GM21381 (cell line): ENCODE results near the gene CKM.

ENCODE experiments used
- ATAC-seq: cut with Tn5 transposase; IDR thresholded peaks from one replicate; pipeline ENCODE4 v1.9.1; 2021; ENCODE audit warnings: mild to moderate bottlenecking, moderate library complexity; ENCODE audit not compliant: unreplicated experiment

CKM gene

DNA sequence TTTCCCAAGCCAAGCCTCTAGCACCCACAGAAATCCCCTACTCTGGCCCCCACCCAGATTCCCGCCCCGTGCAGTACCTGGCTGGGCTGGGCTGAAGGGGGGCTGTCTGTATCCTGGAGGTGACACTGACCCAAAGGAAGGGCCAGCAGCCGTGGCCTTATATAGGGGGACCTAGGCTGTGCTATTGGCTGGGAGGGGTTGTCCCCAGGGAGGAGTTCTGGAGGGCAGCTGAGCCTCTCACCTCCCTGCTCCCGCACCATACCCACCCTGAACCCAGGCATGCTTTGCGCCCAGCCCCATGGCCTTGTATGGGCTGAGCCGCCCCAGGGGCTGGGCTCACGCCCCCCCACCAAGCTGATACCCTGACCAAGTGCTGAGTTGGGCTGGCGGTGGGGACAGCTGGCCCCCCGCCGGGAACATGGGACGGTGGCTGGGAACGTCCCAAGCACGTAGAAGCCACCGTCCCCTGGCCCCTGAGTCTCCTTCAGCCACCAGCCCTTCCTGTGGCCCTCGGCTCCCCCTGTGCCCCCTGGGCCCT lies at the start of gene CKM:
TSS of gene CKM (minus strand) at position 132 of the 538 bp plus-strand sequence. CDS start 3,162 bp downstream, outside the sequence.
- no peak for ATAC-seq

DNA sequence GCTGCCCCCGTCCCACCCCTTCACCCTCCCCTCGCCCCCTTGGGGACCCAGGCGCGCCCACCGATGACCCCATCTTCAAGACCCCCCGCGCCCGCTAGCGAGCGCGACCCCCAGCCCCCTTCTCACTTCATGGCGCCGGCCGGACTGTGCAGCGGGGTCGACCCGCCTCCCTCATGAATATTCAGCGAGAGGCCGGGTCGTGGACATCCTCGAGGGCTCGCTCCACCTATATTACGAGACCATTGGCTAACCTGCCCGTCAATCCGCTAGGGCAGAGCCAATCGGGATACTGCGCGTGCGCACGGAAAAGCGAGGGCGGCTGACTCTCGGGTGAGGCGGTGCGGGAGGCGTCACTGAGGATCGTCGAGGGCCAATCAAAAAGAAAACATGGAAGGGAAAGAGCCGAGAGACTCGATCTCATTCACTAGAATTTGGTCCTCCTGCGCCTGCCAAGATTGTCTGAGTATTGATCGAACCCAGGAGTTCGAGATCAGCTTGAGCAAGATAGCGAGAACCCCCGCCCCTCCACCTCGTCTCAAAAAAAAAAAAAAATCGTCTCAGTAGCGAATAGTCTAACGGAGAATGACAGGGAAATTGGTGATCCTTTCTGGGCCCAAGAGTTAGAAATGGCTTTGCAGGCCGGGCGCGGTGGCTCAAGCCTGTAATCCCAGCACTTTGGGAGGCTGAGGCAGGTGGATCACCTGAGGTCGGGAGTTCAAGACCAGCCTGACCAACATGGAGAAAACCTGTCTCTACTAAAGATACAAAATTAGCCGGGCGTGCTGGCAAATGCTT lies 47.9 kb upstream of the CKM start, which contains the start of gene ERCC2:
TSS of gene ERCC2 (minus strand) at position 164 of the 795 bp plus-strand sequence. CDS start at position 131, 33 bp downstream.
- ATAC-seq = peak; percentile 92

DNA sequence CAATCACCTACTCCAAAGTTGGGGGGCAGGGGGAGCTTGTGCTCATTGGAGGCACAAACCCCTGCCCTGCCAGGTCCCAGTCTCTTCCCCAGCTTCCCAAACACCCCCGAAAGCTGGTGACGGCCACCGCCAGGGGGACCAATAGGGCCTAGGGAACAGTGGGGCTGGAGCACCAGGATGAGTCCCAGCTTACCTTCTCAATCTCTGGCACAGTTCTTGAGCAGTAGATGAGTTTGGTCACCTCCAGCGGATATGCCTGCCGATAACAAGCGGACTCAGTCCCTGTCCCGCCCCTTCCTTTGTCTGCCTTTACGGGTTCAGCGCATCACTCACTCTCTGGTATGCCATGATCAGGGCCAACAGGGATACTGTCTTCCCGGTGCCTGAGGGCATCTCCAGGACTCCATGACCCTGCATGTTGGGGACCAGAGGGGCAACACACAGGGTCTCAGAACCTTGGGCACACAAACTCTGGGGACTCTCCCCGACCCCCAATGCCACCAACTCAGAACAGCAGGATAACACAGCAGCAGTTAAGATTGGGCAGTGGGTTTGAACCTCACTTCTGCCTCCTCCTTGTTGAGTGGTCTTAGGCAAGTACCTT lies 46.2 kb upstream of the CKM start:
- no peak for ATAC-seq

DNA sequence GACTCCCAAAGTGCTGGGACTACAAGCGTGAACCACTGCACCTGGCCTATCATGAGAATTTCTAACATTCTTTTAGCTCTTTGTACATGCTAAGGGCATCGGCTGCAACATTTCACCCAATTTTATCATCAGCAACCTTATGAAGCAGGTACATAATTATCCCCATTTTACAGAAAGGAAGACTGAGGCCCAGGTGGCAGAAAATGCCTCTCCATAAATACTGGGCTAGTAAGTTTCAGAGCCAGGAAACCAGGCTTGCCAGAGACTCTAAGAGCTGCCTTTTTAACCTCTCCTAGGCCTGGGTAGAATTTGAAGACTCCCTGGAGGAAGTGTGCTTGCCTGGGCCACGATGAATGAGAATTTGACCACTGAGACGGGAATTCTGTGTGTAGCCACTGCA lies 45.5 kb upstream of the CKM start:
- ATAC-seq = no peak

DNA sequence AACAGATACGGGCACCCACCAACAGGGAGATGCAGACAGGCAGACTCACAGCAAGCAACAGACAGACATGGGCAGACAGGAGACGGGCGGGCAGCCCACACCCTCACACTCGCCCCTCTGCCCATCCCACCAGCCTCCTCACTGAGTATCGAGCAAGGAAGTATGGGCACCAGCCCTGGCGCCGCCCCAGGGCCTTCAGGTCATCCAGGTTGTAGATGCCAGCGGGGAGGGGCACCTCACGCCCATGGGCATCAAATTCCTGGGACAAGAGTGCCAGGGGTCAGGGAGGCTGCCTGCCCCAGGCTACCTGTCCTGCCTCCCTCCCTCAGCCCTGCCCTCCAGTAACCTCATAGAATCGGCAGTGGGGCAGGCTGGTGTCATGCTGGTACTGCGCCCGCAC lies 42.0 kb upstream of the CKM start:
- no peak for ATAC-seq

- no peak for ATAC-seq
Measured at GRCh38 chr19:45363861-45364459, 41.3 kb upstream of the CKM start.

DNA sequence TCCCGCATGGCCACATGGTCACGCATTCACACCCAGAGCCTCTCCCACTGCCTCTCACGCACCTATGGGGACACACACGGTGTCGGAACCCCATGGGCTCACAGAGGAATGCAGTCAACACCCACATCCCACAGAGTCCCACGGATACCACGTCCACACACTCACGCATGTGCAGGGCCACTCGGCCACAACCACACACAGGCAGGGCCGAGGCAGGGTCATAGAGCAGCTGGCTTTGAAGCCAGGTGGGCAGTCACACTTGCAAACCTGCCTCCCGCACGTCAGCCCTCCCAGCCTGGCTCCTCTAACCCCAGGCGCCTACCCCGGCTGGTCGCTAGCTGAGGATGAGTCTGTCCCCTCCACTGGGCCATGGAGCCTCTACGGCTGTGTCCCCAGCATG lies 39.6 kb upstream of the CKM start:
- no peak for ATAC-seq

- no peak for ATAC-seq
Measured at GRCh38 chr19:45361608-45362007, 38.9 kb upstream of the CKM start.

DNA sequence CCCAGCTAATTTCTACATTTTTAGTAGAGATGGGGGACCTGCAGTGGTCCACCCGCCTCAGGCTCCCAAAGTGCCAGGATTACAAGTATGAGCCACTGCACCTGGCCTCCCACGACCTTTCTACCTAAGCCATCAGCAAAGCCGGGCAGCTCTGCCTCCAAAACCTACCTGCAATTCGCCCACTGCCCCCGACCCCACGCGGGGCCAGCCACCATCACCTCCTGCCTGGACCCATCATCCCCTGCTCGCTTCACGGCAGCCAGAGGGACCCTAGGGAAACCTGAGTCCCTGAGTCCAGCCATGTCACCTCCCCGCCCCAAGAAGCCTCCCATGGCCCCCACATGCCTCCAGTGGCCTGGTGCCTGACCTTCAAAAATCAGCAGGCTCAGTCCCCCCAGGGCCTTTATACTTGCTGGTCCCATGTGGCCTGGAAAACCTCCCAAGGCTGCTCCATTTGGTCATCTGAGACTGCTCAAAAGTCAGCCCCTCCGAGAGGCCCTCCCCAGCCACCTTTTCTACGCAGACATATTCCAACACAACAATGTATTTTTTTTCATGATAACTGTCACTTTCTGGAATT lies 35.6 kb upstream of the CKM start:
- no peak for ATAC-seq

DNA sequence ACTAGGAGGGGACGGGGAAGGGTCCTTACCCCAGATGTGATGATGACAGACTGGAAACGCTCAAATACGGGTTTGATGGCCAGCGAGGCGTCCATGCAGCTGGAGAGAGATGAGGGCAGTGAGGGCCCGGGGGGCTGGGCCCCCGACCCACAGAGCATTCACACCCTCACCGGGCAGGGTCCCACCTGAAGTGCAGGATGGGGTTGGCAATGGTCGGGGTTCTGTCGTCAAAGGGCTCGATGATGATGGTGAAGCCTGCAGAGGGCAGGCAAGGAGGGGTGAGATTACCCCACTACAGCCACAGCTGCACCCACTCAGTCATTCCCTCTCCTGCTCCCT lies 34.7 kb upstream of the CKM start:
- no peak for ATAC-seq

DNA sequence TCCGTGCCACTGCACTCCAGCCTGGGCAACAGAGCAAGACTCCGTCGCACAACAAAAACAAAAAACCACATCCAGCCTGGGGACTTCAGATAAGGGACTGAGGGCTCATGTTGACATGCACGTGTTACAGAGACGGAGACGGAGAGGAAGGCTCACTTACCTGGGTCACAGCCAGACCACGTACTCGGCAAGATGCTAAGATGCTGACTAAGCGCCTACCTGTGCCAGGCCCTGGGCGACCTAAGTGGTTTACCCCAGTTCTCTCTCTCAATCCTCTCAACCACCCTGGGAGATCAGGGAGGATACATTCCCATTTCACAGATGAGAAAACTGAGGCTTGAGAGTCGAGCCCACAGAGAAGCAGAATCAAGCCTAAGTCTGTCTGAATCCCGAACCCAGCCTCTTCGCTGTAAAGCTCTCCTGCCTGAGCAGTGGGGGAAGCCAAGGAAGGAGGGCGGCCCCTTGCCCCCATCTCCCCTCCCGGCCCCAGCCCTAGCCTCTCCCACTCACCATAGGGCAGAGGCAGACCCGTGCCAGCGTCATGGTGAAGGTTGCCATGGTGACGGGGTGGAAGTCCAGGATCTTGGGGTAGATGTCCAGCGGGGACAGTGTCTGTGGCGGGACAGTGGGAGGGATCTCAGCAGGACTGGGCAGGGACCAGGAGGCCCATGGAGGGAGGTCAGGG lies 34.2 kb upstream of the CKM start:
- ATAC-seq = no peak

DNA sequence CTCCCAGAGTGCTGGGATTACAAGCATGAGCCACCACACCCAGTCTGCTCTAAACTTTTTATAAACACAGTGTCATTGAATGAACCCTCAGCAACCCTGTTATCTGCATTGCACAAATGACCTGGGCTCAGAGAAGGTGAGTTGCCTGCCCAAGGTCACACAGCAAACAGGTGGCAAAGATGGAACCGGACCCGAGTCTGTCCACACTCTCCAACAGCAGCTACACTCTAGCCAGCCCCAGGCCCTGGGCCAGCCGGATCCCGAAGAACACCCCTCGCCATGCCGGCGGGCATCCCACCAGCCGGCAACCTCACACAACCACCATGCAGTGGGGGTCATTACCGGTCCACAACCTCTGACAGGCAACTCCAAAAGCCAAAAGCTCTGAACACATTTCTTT lies 33.2 kb upstream of the CKM start:
- ATAC-seq = no peak

DNA sequence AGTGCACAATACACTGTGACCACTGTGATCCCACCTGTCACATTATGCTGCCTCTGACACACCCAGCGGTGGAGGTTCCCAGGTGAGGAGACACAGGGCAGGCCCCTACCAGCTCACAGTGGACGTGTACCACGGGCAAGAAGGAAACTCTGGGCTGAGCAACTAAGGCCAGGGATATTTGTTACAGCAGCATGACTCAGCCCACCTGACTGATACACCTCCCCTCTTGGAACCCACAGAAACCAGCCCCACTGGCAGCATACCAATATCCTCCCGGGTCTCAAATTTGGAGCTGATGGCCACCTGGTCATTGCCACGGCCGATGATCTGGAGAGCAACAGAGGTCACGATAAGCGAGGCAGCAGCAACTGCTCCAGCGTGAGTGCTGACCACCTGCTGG lies 32.7 kb upstream of the CKM start:
- no peak for ATAC-seq

GRCh38 chr19:45354241-45354842 lies 31.7 kb upstream of the CKM start:
- no peak for ATAC-seq

GRCh38 chr19:45352914-45353796 lies 30.5 kb upstream of the CKM start:
- no peak for ATAC-seq

DNA sequence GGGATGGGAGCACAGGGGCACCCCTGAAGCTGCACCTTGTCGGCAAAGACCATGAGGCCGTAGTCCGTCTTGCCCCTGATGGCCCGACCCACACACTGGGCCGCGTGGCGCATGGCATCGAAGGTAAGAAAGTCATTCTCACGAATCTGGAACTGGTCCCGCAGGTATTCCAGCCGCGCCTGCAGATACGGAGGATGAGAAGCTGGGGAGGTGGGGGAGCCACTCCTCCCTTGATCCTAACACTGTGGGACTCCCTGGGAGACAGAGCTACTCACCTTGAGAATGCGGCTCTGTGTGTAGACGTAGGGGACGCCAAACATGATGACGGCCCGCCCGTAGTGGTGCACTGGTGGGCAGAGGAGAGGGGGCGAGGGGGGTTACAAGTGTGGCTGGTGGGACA lies 29.8 kb upstream of the CKM start:
- no peak for ATAC-seq

GRCh38 chr19:45352062-45352461 lies 29.4 kb upstream of the CKM start:
- no peak for ATAC-seq

GRCh38 chr19:45351401-45351952 lies 28.8 kb upstream of the CKM start:
- no peak for ATAC-seq

DNA sequence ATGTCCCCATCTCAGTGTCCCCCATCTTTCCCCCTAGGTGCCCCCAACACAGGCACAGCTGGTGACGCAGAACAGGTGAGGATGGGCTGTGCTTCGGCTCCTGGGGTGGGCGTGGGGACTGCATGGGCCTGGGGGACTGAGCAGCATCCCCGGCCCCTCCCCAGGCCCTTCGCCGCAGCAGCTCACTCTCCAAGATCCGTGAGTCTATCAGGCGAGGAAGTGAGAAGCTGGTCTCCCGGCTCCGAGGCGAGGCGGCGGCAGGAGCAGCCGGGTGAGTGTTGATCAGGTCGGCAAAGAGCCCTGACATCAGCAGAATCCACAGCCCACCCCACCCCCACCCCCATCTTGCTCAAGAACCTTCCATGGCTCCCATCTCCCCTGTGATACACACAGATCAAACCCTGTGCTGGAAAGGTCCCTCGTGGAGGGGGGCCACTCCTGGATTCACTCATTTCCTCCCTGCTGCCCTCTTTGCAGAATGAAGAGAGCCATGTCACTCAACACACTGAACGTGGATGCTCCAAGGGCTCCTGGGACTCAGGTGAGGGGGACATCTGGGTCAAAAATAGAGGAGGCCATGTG lies 27.9 kb upstream of the CKM start:
- no peak for ATAC-seq
